Measurements from ENCODE around the gene ZPBP. TPM values are rescaled to one million over a fixed set of nuclear protein-coding genes. Genes with fewer than 3 reads are reported as not detected.

ZPBP gene
- total and polyA plus RNA-seq, 4 donors: 0.05 to 0.17 (median 0.14) TPM; not detected in 1

DNA sequence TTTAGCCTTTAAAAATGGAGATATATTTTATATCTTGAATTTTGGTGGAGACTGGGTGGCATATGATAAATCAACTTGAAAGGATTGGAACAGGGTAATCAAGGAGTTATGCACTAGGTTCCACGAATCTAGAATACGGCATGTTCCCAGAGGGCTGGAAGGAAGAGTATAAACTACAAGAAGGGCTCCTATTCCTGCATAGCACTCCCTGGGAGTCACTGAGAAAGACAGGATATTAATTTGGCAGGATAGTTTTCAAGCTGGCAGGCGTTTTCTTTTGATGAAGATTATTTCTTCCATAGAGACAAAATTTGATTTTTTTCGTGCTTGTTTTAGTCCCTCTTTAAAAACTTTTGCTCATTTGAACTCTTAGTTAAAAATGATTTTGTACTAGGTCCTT is 199.9 kb downstream of the ZPBP start:
- Histone ChIP-seq H3K27me3 (ENCODE audit: control insufficient read depth in 4 of 4, insufficient read depth in 4 of 4, low read length in 3 of 4) (no peaks in the 10 kb centered on the region), H3K9me3 (ENCODE audit: control insufficient read depth in 4 of 4, low read length in 3 of 4) (no peaks in the 10 kb centered on the region), H3K9ac (ENCODE audit: low read depth in 1 of 2, low read length in 2 of 2) (no peak overlapping the region), H3K27ac (ENCODE audit: low read depth in 1 of 2, low read length in 2 of 2) (no peak overlapping the region), H3K4me3 (ENCODE audit: low read depth in 1 of 3, low read length in 3 of 3) (no peak overlapping the region), H3K36me3 (ENCODE audit: control insufficient read depth in 4 of 4, insufficient read depth in 3 of 4, low read depth in 1 of 4, low read length in 3 of 4) (peaks cover 0 to 1% (median 0%) of the 10 kb centered on the region in 4 donors), H3K4me1 (ENCODE audit: control insufficient read depth in 4 of 4, insufficient read depth in 4 of 4, low read length in 3 of 4) (no peaks in the 10 kb centered on the region)
- TF ChIP-seq FOXA1 (IDR thresholded peaks at IDR 0.05): no peak
- TF ChIP-seq SP1 (IDR thresholded peaks at IDR 0.05): no peak
- TF ChIP-seq, protein P1, sequence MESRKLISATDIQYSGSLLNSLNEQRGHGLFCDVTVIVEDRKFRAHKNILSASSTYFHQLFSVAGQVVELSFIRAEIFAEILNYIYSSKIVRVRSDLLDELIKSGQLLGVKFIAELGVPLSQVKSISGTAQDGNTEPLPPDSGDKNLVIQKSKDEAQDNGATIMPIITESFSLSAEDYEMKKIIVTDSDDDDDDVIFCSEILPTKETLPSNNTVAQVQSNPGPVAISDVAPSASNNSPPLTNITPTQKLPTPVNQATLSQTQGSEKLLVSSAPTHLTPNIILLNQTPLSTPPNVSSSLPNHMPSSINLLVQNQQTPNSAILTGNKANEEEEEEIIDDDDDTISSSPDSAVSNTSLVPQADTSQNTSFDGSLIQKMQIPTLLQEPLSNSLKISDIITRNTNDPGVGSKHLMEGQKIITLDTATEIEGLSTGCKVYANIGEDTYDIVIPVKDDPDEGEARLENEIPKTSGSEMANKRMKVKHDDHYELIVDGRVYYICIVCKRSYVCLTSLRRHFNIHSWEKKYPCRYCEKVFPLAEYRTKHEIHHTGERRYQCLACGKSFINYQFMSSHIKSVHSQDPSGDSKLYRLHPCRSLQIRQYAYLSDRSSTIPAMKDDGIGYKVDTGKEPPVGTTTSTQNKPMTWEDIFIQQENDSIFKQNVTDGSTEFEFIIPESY (IDR thresholded peaks at IDR 0.05): no peak
- TF ChIP-seq NR2F2 (IDR thresholded peaks at IDR 0.05): no peak
- TF ChIP-seq TAF1 (conservative IDR thresholded peaks at IDR 0.05): no peak
- TF ChIP-seq YY1 (IDR thresholded peaks at IDR 0.05): no peak
- TF ChIP-seq, protein P2, sequence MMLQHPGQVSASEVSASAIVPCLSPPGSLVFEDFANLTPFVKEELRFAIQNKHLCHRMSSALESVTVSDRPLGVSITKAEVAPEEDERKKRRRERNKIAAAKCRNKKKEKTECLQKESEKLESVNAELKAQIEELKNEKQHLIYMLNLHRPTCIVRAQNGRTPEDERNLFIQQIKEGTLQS (IDR thresholded peaks at IDR 0.05): no peak
- TF ChIP-seq RXRA (IDR thresholded peaks at IDR 0.05): no peak
- TF ChIP-seq EGR1 (IDR thresholded peaks at IDR 0.05; ENCODE audit: low read depth in 2 of 2): no peak
- TF ChIP-seq, protein P3, sequence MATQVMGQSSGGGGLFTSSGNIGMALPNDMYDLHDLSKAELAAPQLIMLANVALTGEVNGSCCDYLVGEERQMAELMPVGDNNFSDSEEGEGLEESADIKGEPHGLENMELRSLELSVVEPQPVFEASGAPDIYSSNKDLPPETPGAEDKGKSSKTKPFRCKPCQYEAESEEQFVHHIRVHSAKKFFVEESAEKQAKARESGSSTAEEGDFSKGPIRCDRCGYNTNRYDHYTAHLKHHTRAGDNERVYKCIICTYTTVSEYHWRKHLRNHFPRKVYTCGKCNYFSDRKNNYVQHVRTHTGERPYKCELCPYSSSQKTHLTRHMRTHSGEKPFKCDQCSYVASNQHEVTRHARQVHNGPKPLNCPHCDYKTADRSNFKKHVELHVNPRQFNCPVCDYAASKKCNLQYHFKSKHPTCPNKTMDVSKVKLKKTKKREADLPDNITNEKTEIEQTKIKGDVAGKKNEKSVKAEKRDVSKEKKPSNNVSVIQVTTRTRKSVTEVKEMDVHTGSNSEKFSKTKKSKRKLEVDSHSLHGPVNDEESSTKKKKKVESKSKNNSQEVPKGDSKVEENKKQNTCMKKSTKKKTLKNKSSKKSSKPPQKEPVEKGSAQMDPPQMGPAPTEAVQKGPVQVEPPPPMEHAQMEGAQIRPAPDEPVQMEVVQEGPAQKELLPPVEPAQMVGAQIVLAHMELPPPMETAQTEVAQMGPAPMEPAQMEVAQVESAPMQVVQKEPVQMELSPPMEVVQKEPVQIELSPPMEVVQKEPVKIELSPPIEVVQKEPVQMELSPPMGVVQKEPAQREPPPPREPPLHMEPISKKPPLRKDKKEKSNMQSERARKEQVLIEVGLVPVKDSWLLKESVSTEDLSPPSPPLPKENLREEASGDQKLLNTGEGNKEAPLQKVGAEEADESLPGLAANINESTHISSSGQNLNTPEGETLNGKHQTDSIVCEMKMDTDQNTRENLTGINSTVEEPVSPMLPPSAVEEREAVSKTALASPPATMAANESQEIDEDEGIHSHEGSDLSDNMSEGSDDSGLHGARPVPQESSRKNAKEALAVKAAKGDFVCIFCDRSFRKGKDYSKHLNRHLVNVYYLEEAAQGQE (IDR thresholded peaks at IDR 0.05): no peak
- no peak for TF ChIP-seq GABPA (IDR thresholded peaks at IDR 0.05 in 1 of 2, conservative IDR thresholded peaks at IDR 0.05 in 1 of 2)
- TF ChIP-seq JUND (IDR thresholded peaks at IDR 0.05): no peak
- TF ChIP-seq, protein P4, sequence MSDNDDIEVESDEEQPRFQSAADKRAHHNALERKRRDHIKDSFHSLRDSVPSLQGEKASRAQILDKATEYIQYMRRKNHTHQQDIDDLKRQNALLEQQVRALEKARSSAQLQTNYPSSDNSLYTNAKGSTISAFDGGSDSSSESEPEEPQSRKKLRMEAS (IDR thresholded peaks at IDR 0.05): no peak
- TF ChIP-seq FOXA2 (IDR thresholded peaks at IDR 0.05): no peak
- TF ChIP-seq HNF4G (IDR thresholded peaks at IDR 0.05): no peak
- TF ChIP-seq RAD21 (IDR thresholded peaks at IDR 0.05): no peak
- TF ChIP-seq HNF4A (conservative IDR thresholded peaks at IDR 0.05): no peak
- TF ChIP-seq, protein P5, sequence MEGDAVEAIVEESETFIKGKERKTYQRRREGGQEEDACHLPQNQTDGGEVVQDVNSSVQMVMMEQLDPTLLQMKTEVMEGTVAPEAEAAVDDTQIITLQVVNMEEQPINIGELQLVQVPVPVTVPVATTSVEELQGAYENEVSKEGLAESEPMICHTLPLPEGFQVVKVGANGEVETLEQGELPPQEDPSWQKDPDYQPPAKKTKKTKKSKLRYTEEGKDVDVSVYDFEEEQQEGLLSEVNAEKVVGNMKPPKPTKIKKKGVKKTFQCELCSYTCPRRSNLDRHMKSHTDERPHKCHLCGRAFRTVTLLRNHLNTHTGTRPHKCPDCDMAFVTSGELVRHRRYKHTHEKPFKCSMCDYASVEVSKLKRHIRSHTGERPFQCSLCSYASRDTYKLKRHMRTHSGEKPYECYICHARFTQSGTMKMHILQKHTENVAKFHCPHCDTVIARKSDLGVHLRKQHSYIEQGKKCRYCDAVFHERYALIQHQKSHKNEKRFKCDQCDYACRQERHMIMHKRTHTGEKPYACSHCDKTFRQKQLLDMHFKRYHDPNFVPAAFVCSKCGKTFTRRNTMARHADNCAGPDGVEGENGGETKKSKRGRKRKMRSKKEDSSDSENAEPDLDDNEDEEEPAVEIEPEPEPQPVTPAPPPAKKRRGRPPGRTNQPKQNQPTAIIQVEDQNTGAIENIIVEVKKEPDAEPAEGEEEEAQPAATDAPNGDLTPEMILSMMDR (IDR thresholded peaks at IDR 0.05; ENCODE audit: low read depth, low read length, missing input control): no peak
- no peak for DNase-seq (ENCODE audit: low spot score)
- 55% methylated on average over 4 of the region's 4 CpGs for WGBS

Measured in liver (tissue), 9 donors.